Activated T-helper 1 cell treated with anti-CD3 and anti-CD28 coated beads, Interleukin-2, amount 50 U/mL, for 16 hours (primary cell): ENCODE measurements around the gene MTUS2.

ENCODE experiments used
- DNase-seq, 2 donors: peaks; one replicate each; pipeline ENCODE4 v3.0.0-alpha.2; 2020; ENCODE audit warnings: low read depth in 1 of 2, low spot score in 1 of 2

Gene MTUS2

GRCh38 chr13:29537736-29538651 is 717.9 kb downstream of the MTUS2 start:
- no peak for DNase-seq

GRCh38 chr13:29538652-29539040 is 718.5 kb downstream of the MTUS2 start:
- DNase-seq: no peak

- no peak for DNase-seq
These were observed 719.7 kb downstream of the MTUS2 start for GRCh38 chr13:29539856-29540255.

GRCh38 chr13:29540334-29540733 is 720.2 kb downstream of the MTUS2 start:
- DNase-seq: no peak

- DNase-seq: no peak
These were observed 720.7 kb downstream of the MTUS2 start for GRCh38 chr13:29540799-29541198.

GRCh38 chr13:29541400-29541799 is 721.3 kb downstream of the MTUS2 start:
- no peak for DNase-seq

- DNase-seq: no peak
These were observed 722.2 kb downstream of the MTUS2 start for GRCh38 chr13:29542381-29542780.

GRCh38 chr13:29543230-29544215 is 723.4 kb downstream of the MTUS2 start:
- DNase-seq: no peak

- DNase-seq: no peak
These were observed 725.8 kb downstream of the MTUS2 start for GRCh38 chr13:29545988-29546387.

- no peak for DNase-seq
These were observed 726.5 kb downstream of the MTUS2 start for GRCh38 chr13:29546662-29547061.

GRCh38 chr13:29547153-29547552 is 727.0 kb downstream of the MTUS2 start:
- DNase-seq: no peak

- DNase-seq: no peak
These were observed 728.6 kb downstream of the MTUS2 start for GRCh38 chr13:29548722-29549121.

GRCh38 chr13:29550430-29550988 is 730.4 kb downstream of the MTUS2 start:
- DNase-seq: no peak

- no peak for DNase-seq
These were observed 731.1 kb downstream of the MTUS2 start for GRCh38 chr13:29551214-29551613.
